BJ (cell line): ENCODE measurements around the gene PVALB. TPM values are rescaled to one million over a fixed set of nuclear protein-coding genes. Genes with fewer than 3 reads are reported as not detected.
A peak's percentile ranks its signal among the peaks of the same experiment; 100 is the strongest.
"Not testable (repeated sequence)": the region's sequence is repeated elsewhere in the genome, so short reads cannot be mapped to it uniquely, and the experiment has no call there.

Source experiments
- CTCF ChIA-PET: fragments of 350-600 bp; formaldehyde crosslinking; extraction: SDS; loops from one replicate; lab custom pipeline; 2021; ENCODE audit warnings: antibody characterized with exemption, inconsistent platforms; lab: Yijun Ruan, JAX
- POLR2A ChIA-PET: fragments of 300-600 bp; sonication (Branson Sonifier 250); formaldehyde crosslinking; extraction: SDS; loops from one replicate; lab custom pipeline; 2021; ENCODE audit warnings: antibody characterized with exemption; lab: Charles Lee
- DNase-seq: peaks from one replicate; pipeline ENCODE4 v3.0.0-alpha.2; 2011; ENCODE audit warnings: low read depth
- H3K27me3 ChIP-seq: 2 replicates; pipeline ENCODE4 v1.6.0; 2011; ENCODE audit warnings: low read length; ENCODE audit not compliant: control insufficient read depth, insufficient read depth
- H3K36me3 ChIP-seq: 2 replicates; pipeline ENCODE4 v1.5.1; 2011; ENCODE audit warnings: low read length; ENCODE audit not compliant: control insufficient read depth, insufficient read depth
- H3K4me3 ChIP-seq: 2 replicates; pipeline ENCODE4 v1.5.1; 2011; ENCODE audit warnings: low read depth, mild to moderate bottlenecking, control low read depth, low read length
- polyA plus RNA-seq: library from polyadenylated mRNA; depleted of rRNA; stranded (reverse); fragments of >200 nt; gene quantifications from 2 replicates; pipeline ENCODE4 v1.2.3, GENCODE V29; 2011
- TF ChIP-seq, protein P1 (sequence below): IDR thresholded peaks from 2 replicates; pipeline ENCODE4 v1.5.1; 2011; ENCODE audit warnings: low read depth, mild to moderate bottlenecking, control low read depth, inconsistent platforms, low read length, moderate library complexity; ENCODE audit not compliant: insufficient read depth

PVALB gene
- polyA plus RNA-seq, 1 experiment = not detected

- Histone ChIP-seq H3K36me3 (peaks cover 1% of the 10 kb centered on the region), H3K4me3 (no peak overlapping the region), H3K27me3 (no peaks in the 10 kb centered on the region)
- TF ChIP-seq, protein P1, sequence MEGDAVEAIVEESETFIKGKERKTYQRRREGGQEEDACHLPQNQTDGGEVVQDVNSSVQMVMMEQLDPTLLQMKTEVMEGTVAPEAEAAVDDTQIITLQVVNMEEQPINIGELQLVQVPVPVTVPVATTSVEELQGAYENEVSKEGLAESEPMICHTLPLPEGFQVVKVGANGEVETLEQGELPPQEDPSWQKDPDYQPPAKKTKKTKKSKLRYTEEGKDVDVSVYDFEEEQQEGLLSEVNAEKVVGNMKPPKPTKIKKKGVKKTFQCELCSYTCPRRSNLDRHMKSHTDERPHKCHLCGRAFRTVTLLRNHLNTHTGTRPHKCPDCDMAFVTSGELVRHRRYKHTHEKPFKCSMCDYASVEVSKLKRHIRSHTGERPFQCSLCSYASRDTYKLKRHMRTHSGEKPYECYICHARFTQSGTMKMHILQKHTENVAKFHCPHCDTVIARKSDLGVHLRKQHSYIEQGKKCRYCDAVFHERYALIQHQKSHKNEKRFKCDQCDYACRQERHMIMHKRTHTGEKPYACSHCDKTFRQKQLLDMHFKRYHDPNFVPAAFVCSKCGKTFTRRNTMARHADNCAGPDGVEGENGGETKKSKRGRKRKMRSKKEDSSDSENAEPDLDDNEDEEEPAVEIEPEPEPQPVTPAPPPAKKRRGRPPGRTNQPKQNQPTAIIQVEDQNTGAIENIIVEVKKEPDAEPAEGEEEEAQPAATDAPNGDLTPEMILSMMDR = no peak
- DNase-seq = no peak
- ChIA-PET POLR2A (no interaction called here), CTCF (interaction anchor here (0.8 to 4.1 kb wide), 7 partner anchors 9 to 218 kb away, joined by 3 to 37 read pairs (median 7); partner anchors contain the start of gene IFT27)
Observed at GRCh38 chr22:36758792-36759271, 58.0 kb downstream of the PVALB start.

DNA sequence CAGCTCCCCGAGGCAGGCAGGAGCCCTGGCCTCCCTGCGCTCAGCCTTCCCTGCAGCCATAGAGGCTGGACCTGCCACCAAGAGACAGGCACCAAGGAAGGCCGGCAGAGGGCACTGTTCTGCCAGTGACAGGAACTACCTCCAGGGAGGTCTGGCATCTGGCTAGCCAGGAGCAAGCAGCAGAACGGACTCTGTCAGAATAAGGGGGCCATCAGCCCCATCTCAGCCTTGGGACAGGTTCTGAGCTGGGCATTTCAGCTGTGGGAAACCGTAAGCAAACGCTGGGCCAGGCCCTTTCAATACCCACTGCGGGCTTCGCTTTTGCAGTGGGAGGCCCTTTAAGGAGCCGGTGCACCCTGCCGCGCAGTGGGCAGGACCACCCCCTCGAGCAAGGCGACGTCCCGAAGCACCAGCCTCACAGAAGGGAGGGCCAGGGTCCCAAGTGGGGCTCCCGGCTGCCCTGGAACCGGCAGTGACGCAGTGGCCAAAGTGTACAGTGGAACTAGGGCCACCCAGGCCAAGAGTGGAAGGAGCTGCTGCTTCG, 59.1 kb downstream of the PVALB start:
- Histone ChIP-seq H3K36me3 (no peaks in the 10 kb centered on the region), H3K27me3 (peaks cover 4% of the 10 kb centered on the region), H3K4me3 (no peak overlapping the region)
- TF ChIP-seq, protein P1 = peak; percentile 89
- POLR2A ChIA-PET = no interaction called here
- CTCF ChIA-PET = interaction anchor here (0.7 to 4.1 kb wide), 15 partner anchors 8 to 219 kb away, joined by 3 to 37 read pairs (median 5); partner anchors contain the start of gene IFT27
- DNase-seq = no peak

GRCh38 chr22:36756746-36757655, 59.8 kb downstream of the PVALB start:
- H3K27me3 ChIP-seq = peaks cover 5% of the 10 kb centered on the region
- H3K4me3 ChIP-seq = no peak overlapping the region
- H3K36me3 ChIP-seq = no peaks in the 10 kb centered on the region
- CTCF ChIA-PET = interaction anchor here (0.8 to 4.1 kb wide), 15 partner anchors 9 to 210 kb away, joined by 3 to 37 read pairs (median 5); partner anchors contain the start of gene IFT27
- POLR2A ChIA-PET = no interaction called here
- TF ChIP-seq, protein P1 = no peak
- no peak for DNase-seq

DNA sequence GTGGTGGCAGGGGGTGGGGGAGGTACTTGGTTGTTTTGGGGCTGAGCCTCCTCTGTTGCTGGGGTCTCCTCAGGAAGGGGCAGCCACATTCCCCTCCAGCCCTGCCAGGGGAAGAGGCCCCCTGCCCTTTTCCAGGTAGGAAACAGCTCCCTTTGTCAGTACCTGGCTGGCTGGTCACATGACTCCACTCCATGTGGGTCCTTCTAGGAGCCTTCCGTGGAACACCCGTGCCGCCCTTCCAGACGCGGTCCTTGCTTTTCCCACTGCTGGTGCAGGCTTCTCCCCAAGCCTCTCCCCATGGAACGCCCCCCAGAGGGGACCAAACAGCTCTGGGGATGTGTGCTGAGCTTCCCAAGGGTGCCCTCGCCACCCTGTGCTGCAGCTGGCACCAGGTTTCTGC, 60.8 kb downstream of the PVALB start:
- ChIA-PET CTCF (interaction anchor here (0.8 to 4.1 kb wide), 8 partner anchors 10 to 209 kb away, joined by 3 to 37 read pairs (median 6); partner anchors contain the start of gene IFT27), POLR2A (no interaction called here)
- H3K36me3 ChIP-seq = no peaks in the 10 kb centered on the region
- TF ChIP-seq, protein P1 = no peak
- H3K4me3 ChIP-seq = no peak overlapping the region
- peaks cover 5% of the 10 kb centered on the region for H3K27me3 ChIP-seq
- no peak for DNase-seq

- POLR2A ChIA-PET = no interaction called here
Observed at GRCh38 chr22:36755316-36755715, 61.5 kb downstream of the PVALB start.

GRCh38 chr22:36754881-36755280, 62.0 kb downstream of the PVALB start:
- DNase-seq, H3K27me3 ChIP-seq, H3K36me3 ChIP-seq, POLR2A ChIA-PET, H3K4me3 ChIP-seq: not testable (repeated sequence)
- CTCF ChIA-PET = interaction anchor here (0.6 to 4.1 kb wide), 3 partner anchors 8 to 20 kb away, joined by 3 to 37 read pairs (median 5); partner anchors contain the start of gene IFT27

More at GRCh38 chr22:36755316-36755715, 61.5 kb downstream of the PVALB start:
- CTCF ChIA-PET = interaction anchor here (0.6 to 4.1 kb wide), 5 partner anchors 9 to 208 kb away, joined by 3 to 37 read pairs (median 6); partner anchors contain the start of gene IFT27
- H3K36me3 ChIP-seq = no peaks in the 10 kb centered on the region
- DNase-seq = no peak
- TF ChIP-seq, protein P1 = no peak
- H3K27me3 ChIP-seq = peaks cover 6% of the 10 kb centered on the region
- H3K4me3 ChIP-seq = no peak overlapping the region
